Neural progenitor cell (in vitro differentiated cells): ENCODE measurements around the gene PRIMPOL.

ENCODE experiments used
- CTCF ChIP-seq: fragments of 200-600 bp; sonication (generic); IDR thresholded peaks from 2 replicates; pipeline ENCODE4 v1.5.1; 2017; ENCODE audit warnings: antibody characterized with exemption, mild to moderate bottlenecking
- EZH2phosphoT487 ChIP-seq: fragments of 200-600 bp; sonication (generic); IDR thresholded peaks from 2 replicates; pipeline ENCODE4 v1.6.1; 2017; ENCODE audit warnings: antibody characterized with exemption

GRCh38 chr4:184651899-184652298 is 2.4 kb downstream of the PRIMPOL start:
- TF ChIP-seq CTCF (no peak), EZH2phosphoT487 (no peak)
